IMR-90 (cell line): ENCODE results near the gene CD163L1.

Experiments
- BHLHE40 ChIP-seq: fragments of 150-350 bp; IDR thresholded peaks from 2 replicates; pipeline ENCODE4 v1.6.1; 2016; ENCODE audit warnings: mild to moderate bottlenecking, low read depth, low read length
- CEBPB ChIP-seq: IDR thresholded peaks from 2 replicates; pipeline ENCODE4 v1.6.1; 2012; ENCODE audit warnings: low read depth, low read length, improper control_type of control experiment
- CHD1 ChIP-seq: IDR thresholded peaks from 2 replicates; pipeline ENCODE4 v1.6.1; 2012; ENCODE audit warnings: low read depth, low read length, improper control_type of control experiment
- CTCF ChIP-seq: conservative IDR thresholded peaks from 2 replicates; pipeline ENCODE4 v1.5.1; 2012; ENCODE audit warnings: mild to moderate bottlenecking, low read depth, low read length, improper control_type of control experiment
- FOS ChIP-seq: fragments of 150-350 bp; IDR thresholded peaks from 2 replicates; pipeline ENCODE4 v1.6.1; 2016; ENCODE audit warnings: low read depth, low read length
- MAFK ChIP-seq: IDR thresholded peaks from 2 replicates; pipeline ENCODE4 v1.6.1; 2012; ENCODE audit warnings: low read depth, low read length, improper control_type of control experiment
- MXI1 ChIP-seq: IDR thresholded peaks from 2 replicates; pipeline ENCODE4 v1.6.1; 2012; ENCODE audit warnings: low read depth, mild to moderate bottlenecking, low read length, moderate library complexity, borderline replicate concordance
- NFE2L2 ChIP-seq: fragments of 150-350 bp; IDR thresholded peaks from 2 replicates; pipeline ENCODE4 v1.6.1; 2016; ENCODE audit warnings: low read depth, mild to moderate bottlenecking, low read length
- POLR2A ChIP-seq: IDR thresholded peaks from 2 replicates; pipeline ENCODE4 v1.6.1; 2012; ENCODE audit warnings: mild to moderate bottlenecking, low read depth, low read length
- RAD21 ChIP-seq: IDR thresholded peaks from 2 replicates; pipeline ENCODE4 v1.6.1; 2012; ENCODE audit warnings: low read length, improper control_type of control experiment
- RCOR1 ChIP-seq: IDR thresholded peaks from 2 replicates; pipeline ENCODE4 v1.6.1; 2012; ENCODE audit warnings: mild to moderate bottlenecking, low read length, improper control_type of control experiment; ENCODE audit not compliant: insufficient replicate concordance
- RFX5 ChIP-seq: IDR thresholded peaks from 2 replicates; pipeline ENCODE4 v1.8.0; 2012; ENCODE audit warnings: low read depth, mild to moderate bottlenecking, low read length, moderate library complexity
- SMC3 ChIP-seq: fragments of 150-350 bp; IDR thresholded peaks from 2 replicates; pipeline ENCODE4 v1.6.1; 2016; ENCODE audit warnings: low read depth, mild to moderate bottlenecking, antibody characterized with exemption, low read length, moderate library complexity
- USF2 ChIP-seq: fragments of 150-350 bp; IDR thresholded peaks from 2 replicates; pipeline ENCODE4 v1.6.1; 2017; ENCODE audit warnings: mild to moderate bottlenecking, antibody characterized with exemption, low read length, low read depth

GRCh38 chr12:7403466-7403865, 40.5 kb downstream of the CD163L1 start:
- TF ChIP-seq CTCF (no peak), POLR2A (no peak), SMC3 (no peak), RFX5 (no peak), RCOR1 (no peak), USF2 (no peak), RAD21 (no peak), CHD1 (no peak), NFE2L2 (no peak), MAFK (no peak), MXI1 (no peak), FOS (no peak), BHLHE40 (no peak), CEBPB (no peak)
